KMS-11 (cell line): ENCODE measurements around the gene FGF11.

Source experiments
- H2AFZ ChIP-seq: fragments of 200-600 bp; sonication (generic); 2 replicates; pipeline ENCODE4 v1.6.1; 2016; ENCODE audit warnings: antibody characterized with exemption, mixed run types, low read depth
- H3K27ac ChIP-seq: fragments of 200-600 bp; sonication (generic); 2 replicates; pipeline ENCODE4 v1.6.1; 2016; ENCODE audit warnings: mild to moderate bottlenecking, mixed run types
- H3K27me3 ChIP-seq: fragments of 200-600 bp; sonication (generic); 2 replicates; pipeline ENCODE4 v1.6.1; 2017; ENCODE audit warnings: mild to moderate bottlenecking, low read depth, mixed run types, moderate library complexity; ENCODE audit not compliant: insufficient read depth
- H3K36me3 ChIP-seq: fragments of 200-600 bp; sonication (generic); 2 replicates; pipeline ENCODE4 v1.6.1; 2017; ENCODE audit warnings: mild to moderate bottlenecking, mixed run types; ENCODE audit not compliant: insufficient read depth
- H3K4me1 ChIP-seq: fragments of 200-600 bp; sonication (generic); 2 replicates; pipeline ENCODE4 v1.6.1; 2016; ENCODE audit warnings: mild to moderate bottlenecking, low read depth, mixed run types; ENCODE audit not compliant: poor library complexity, severe bottlenecking
- H3K4me2 ChIP-seq: fragments of 200-600 bp; sonication (generic); 2 replicates; pipeline ENCODE4 v1.7.0; 2016; ENCODE audit warnings: mild to moderate bottlenecking, mixed run types
- H3K4me3 ChIP-seq: fragments of 200-600 bp; sonication (generic); IDR thresholded peaks from 2 replicates; pipeline ENCODE4 v1.6.1; 2017; ENCODE audit warnings: low read depth, low read length, mixed read lengths; ENCODE audit not compliant: insufficient read depth
- H3K79me2 ChIP-seq: fragments of 200-600 bp; sonication (generic); 2 replicates; pipeline ENCODE4 v1.6.1; 2016; ENCODE audit warnings: low read depth, mixed run types; ENCODE audit not compliant: insufficient read depth
- H3K9ac ChIP-seq: fragments of 200-600 bp; sonication (generic); 2 replicates; pipeline ENCODE4 v1.6.1; 2016; ENCODE audit warnings: mild to moderate bottlenecking, mixed run types
- H4K20me1 ChIP-seq: fragments of 200-600 bp; sonication (generic); 2 replicates; pipeline ENCODE4 v1.6.1; 2016; ENCODE audit warnings: mild to moderate bottlenecking, mixed run types; ENCODE audit not compliant: insufficient read depth
- TF ChIP-seq, protein P1 (sequence below): fragments of 200-600 bp; sonication (generic); conservative IDR thresholded peaks from 2 replicates; pipeline ENCODE4 v1.6.1; 2017; ENCODE audit warnings: low read depth, mild to moderate bottlenecking, antibody characterized with exemption, low read length, moderate library complexity, mixed read lengths

The FGF11 gene

DNA sequence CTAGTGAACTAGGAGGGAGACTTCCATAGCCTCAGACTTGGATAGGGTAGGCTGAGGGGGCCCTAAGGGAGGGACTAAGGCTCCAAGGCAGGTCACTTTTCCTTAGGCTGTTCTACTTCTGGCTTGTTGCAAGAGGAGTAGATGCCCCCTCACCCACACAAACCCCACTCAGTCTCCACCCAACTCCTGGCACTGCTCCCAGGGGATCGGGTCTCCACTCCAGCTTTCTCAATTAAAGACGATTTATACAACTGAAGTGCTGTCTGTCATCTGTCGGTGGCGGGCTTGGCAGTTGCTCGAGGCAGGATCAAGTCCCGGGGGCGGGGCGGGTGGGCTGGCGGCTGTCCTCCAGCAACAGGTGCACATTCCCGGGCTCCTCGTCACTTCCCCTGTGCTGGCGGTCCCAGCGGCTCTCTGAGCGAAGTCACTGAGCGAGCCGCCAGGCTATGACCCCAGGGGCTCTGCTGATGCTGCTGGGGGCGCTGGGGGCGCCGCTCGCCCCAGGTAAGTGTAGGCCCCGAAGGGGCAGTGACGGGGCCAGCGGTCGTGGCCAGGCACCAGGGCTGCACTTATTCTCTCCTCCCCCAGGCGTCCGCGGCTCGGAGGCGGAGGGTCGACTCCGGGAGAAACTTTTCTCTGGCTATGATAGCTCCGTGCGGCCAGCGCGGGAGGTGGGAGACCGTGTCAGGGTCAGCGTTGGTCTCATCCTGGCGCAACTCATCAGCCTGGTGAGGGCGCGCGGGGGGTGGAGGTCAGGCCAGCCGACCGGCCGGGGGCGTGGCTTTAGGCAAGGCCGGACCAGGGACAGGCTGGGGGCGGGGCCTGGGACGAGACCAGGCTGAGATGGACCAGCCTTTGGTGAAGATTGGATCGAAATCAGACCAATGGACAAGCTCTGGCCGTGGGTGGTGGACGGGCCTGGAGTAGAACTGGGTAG is 5.6 kb downstream of the FGF11 start, which contains the start of gene CHRNB1:
Gene CHRNB1, plus strand, starts transcription at position 380 of the 937 bp plus-strand sequence. Its CDS starts 67 bp downstream, at position 447.
- no peak within 1 kb of the TSS for H3K4me3 ChIP-seq
- H3K36me3 ChIP-seq: no peaks in the 10 kb centered on the region
- no peak within 1 kb of the TSS for H3K4me2 ChIP-seq
- H4K20me1 ChIP-seq: no peaks in the 10 kb centered on the region
- no peak within 1 kb of the TSS for H3K27ac ChIP-seq
- TF ChIP-seq, protein P1, sequence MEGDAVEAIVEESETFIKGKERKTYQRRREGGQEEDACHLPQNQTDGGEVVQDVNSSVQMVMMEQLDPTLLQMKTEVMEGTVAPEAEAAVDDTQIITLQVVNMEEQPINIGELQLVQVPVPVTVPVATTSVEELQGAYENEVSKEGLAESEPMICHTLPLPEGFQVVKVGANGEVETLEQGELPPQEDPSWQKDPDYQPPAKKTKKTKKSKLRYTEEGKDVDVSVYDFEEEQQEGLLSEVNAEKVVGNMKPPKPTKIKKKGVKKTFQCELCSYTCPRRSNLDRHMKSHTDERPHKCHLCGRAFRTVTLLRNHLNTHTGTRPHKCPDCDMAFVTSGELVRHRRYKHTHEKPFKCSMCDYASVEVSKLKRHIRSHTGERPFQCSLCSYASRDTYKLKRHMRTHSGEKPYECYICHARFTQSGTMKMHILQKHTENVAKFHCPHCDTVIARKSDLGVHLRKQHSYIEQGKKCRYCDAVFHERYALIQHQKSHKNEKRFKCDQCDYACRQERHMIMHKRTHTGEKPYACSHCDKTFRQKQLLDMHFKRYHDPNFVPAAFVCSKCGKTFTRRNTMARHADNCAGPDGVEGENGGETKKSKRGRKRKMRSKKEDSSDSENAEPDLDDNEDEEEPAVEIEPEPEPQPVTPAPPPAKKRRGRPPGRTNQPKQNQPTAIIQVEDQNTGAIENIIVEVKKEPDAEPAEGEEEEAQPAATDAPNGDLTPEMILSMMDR: no peak
- H3K79me2 ChIP-seq: no peaks in the 10 kb centered on the region
- no peaks in the 10 kb centered on the region for H3K4me1 ChIP-seq
- H2AFZ ChIP-seq: no peak within 1 kb of the TSS
- H3K27me3 ChIP-seq: no peaks in the 10 kb centered on the region; the same call in 1 of the 2 replicates
- no peak within 1 kb of the TSS for H3K9ac ChIP-seq

DNA sequence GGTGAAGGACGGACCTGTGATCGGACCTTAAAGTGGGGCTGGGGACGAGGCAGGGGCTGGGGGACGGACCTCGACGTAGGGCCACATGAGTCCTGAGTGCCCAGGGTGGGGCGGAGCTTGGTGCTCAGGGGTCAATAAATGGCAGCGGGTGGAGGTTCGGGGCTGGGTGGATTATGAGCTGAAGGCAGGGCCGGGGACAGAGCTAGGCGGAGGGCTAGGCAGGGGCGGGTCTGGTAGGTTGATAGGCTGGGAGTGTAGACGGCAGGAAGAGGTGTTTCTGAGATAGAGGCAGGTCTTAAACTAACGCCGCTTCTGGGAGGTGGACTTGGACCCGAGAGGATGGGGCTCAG is 6.3 kb downstream of the FGF11 start:
- Histone ChIP-seq H2AFZ (no peak overlapping the region), H3K4me2 (no peak overlapping the region), H3K4me1 (no peaks in the 10 kb centered on the region), H3K27me3 (no peaks in the 10 kb centered on the region; the same call in 1 of the 2 replicates), H4K20me1 (no peaks in the 10 kb centered on the region), H3K79me2 (no peaks in the 10 kb centered on the region), H3K27ac (no peak overlapping the region), H3K4me3 (no peak overlapping the region), H3K36me3 (no peaks in the 10 kb centered on the region), H3K9ac (no peak overlapping the region)
- TF ChIP-seq, protein P1: no peak

DNA sequence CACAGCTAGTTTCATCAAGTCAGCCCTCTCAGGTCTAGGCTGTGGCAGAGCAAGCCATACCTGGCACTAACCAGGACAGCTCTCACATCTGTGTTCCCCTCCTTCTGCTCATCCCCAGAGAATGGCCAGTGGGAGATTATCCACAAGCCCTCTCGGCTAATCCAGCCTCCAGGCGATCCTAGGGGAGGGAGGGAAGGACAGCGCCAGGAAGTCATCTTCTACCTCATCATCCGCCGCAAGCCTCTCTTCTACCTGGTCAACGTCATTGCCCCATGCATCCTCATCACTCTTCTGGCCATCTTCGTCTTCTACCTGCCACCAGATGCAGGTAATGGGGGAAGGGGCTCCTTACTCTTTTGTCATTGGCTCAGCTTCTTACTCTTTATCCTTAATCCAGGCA is 9.1 kb downstream of the FGF11 start:
- Histone ChIP-seq H4K20me1 (no peaks in the 10 kb centered on the region), H3K4me3 (no peak overlapping the region), H3K36me3 (no peaks in the 10 kb centered on the region), H3K27ac (no peak overlapping the region), H3K27me3 (no peaks in the 10 kb centered on the region; the same call in 1 of the 2 replicates), H2AFZ (no peak overlapping the region), H3K9ac (no peak overlapping the region), H3K79me2 (no peaks in the 10 kb centered on the region), H3K4me2 (no peak overlapping the region), H3K4me1 (no peaks in the 10 kb centered on the region)
- TF ChIP-seq, protein P1: no peak

DNA sequence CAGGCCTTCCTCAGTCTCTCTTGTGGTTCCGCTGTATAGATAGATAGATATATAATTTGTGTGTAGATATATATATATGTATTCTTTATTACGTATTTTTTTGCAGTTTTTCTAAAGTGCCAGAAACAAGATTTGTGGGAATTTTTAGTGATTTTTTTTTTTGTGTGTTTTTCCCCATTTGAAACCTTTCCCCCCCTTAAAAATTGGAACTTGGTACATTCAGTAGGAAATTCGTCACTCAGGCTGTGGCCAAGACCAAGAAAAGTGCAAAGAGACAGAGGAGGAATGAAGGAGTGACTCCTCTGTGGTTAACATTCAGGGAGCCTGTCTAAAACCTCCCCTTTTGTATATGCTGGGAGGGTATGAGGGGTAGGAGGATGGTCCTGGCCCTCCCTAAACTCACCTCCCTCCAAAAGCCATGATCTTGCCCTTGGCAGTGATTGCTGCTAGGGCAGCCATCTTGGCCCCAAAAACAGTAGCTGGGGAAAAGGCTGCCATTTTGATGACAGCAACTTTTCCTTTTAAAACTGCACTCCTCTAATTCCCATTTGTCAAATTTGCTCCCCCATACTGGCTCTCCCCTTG is 20.7 kb downstream of the FGF11 start:
- H3K4me3 ChIP-seq: no peak overlapping the region
- no peaks in the 10 kb centered on the region for H3K27me3 ChIP-seq
- no peaks in the 10 kb centered on the region for H4K20me1 ChIP-seq
- H3K4me2 ChIP-seq: no peak overlapping the region
- H3K4me1 ChIP-seq: no peaks in the 10 kb centered on the region
- no peaks in the 10 kb centered on the region for H3K79me2 ChIP-seq
- no peak overlapping the region for H2AFZ ChIP-seq
- H3K36me3 ChIP-seq: no peaks in the 10 kb centered on the region
- H3K9ac ChIP-seq: no peak overlapping the region
- H3K27ac ChIP-seq: no peak overlapping the region
- TF ChIP-seq, protein P1: no peak
